ENCODE measurements around the gene NAA40. TPM values are rescaled to one million over a fixed set of nuclear protein-coding genes. Genes with fewer than 3 reads are reported as not detected.

Gene NAA40
- total and polyA plus RNA-seq, 5 donors, result 20.1 to 47.6 (median 29.1) TPM

GRCh38 chr11:63905179-63905578 is 33.6 kb upstream of the NAA40 start:
- H3K4me1 ChIP-seq (ENCODE audit: control insufficient read depth, insufficient read depth, low read length), result no peaks in the 10 kb centered on the region
- no peak overlapping the region for H3K4me3 ChIP-seq (ENCODE audit: low read length)
- H3K27me3 ChIP-seq (ENCODE audit: control insufficient read depth, insufficient read depth), result no peaks in the 10 kb centered on the region
- 80% methylated on average over 6 of the region's 6 CpGs for WGBS
- no peaks in the 10 kb centered on the region for H3K9me3 ChIP-seq (ENCODE audit: control insufficient read depth, low read length)
- DNase-seq (no peak), ATAC-seq (no peak)
- H3K27ac ChIP-seq (ENCODE audit: low read length), result no peak overlapping the region
- intact Hi-C loops (cut with DNase I), result no loop called here

GRCh38 chr11:63906087-63906486 is 32.7 kb upstream of the NAA40 start:
- H3K4me3 ChIP-seq (ENCODE audit: low read length), result no peak overlapping the region
- no peak for ATAC-seq
- no peak for DNase-seq
- H3K9me3 ChIP-seq (ENCODE audit: control insufficient read depth, low read length), result no peaks in the 10 kb centered on the region
- WGBS, result 92% methylated on average over 4 of the region's 4 CpGs
- no peaks in the 10 kb centered on the region for H3K27me3 ChIP-seq (ENCODE audit: control insufficient read depth, insufficient read depth)
- no peak overlapping the region for H3K27ac ChIP-seq (ENCODE audit: low read length)
- intact Hi-C loops (cut with DNase I), result no loop called here
- no peaks in the 10 kb centered on the region for H3K4me1 ChIP-seq (ENCODE audit: control insufficient read depth, insufficient read depth, low read length)

DNA sequence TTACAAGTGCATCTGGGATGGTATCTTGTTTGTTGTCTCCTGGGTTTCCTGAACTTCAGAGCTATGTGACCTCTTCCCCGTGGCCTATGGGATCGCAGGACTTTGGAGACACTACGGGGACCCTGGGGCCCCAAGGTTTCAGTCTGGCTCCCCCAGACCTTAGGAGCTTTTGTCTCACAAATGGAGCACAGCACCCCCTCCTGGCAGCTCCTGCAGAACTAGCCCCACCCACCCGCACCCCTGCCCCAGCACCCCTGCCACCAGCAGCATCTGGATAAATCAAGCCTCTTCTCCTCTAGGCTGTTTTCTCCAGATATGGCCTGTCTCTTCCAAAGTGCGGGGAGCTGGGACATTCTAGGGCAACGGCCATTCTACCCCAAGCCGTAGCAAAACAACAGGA is 32.2 kb upstream of the NAA40 start:
- ATAC-seq (no peak), DNase-seq (no peak)
- Histone ChIP-seq H3K27ac (ENCODE audit: low read length) (no peak overlapping the region), H3K4me3 (ENCODE audit: low read length) (no peak overlapping the region), H3K27me3 (ENCODE audit: control insufficient read depth, insufficient read depth) (no peaks in the 10 kb centered on the region), H3K4me1 (ENCODE audit: control insufficient read depth, insufficient read depth, low read length) (no peaks in the 10 kb centered on the region), H3K9me3 (ENCODE audit: control insufficient read depth, low read length) (no peaks in the 10 kb centered on the region)
- WGBS, result 87% methylated on average over 7 of the region's 7 CpGs
- intact Hi-C loops (cut with DNase I), result no loop called here

GRCh38 chr11:63907063-63907462 is 31.7 kb upstream of the NAA40 start:
- no peak for DNase-seq
- no peak for ATAC-seq
- Histone ChIP-seq H3K4me1 (ENCODE audit: control insufficient read depth, insufficient read depth, low read length) (no peaks in the 10 kb centered on the region), H3K27me3 (ENCODE audit: control insufficient read depth, insufficient read depth) (no peaks in the 10 kb centered on the region), H3K9me3 (ENCODE audit: control insufficient read depth, low read length) (no peaks in the 10 kb centered on the region), H3K27ac (ENCODE audit: low read length) (no peak overlapping the region), H3K4me3 (ENCODE audit: low read length) (no peak overlapping the region)
- 59% methylated on average over 6 of the region's 6 CpGs for WGBS
- intact Hi-C loops (cut with DNase I), result no loop called here

DNA sequence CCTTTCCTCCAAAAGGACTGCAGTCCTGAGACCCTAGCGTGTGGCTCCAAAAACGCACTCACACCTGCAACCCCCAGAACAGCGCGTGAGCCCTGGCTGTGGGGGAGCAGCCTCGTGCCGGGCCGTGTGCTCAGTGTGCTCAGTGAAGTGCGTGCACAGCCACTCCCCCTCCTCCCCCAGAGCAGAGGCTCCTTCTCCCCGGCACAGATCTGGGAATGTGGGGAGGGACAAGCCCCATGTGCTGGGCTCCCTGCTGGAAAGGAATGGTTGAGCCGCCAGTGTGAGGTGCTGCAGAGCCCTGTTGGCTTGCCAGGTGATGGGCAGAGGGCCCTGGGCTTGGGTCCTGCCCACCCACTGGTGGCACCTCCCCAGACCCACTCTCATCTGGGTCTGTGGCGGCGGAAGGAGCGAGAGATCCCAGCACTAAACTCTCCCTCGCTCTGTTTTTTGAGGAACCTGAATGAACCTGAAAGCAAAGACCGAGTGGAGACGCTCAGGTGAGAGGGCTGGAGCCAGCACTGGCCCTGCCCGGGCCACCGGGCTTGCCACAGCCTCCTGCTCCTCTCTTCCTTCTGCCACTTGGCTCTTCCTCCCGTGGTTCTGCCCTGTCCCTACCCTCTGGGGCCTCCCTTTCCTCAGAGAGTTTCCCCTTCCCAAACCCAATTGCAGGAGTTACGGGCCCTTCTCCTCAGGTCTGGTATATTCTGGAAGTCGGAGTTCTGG is 30.8 kb upstream of the NAA40 start:
- Histone ChIP-seq H3K27me3 (ENCODE audit: control insufficient read depth, insufficient read depth) (no peaks in the 10 kb centered on the region), H3K9me3 (ENCODE audit: control insufficient read depth, low read length) (no peaks in the 10 kb centered on the region), H3K4me3 (ENCODE audit: low read length) (no peak overlapping the region), H3K4me1 (ENCODE audit: control insufficient read depth, insufficient read depth, low read length) (no peaks in the 10 kb centered on the region), H3K27ac (ENCODE audit: low read length) (no peak overlapping the region)
- WGBS, result 78% methylated on average over 21 of the region's 21 CpGs
- no peak for ATAC-seq
- intact Hi-C loops (cut with DNase I), result no loop called here
- no peak for DNase-seq

- ATAC-seq, result peak; percentile 33 to 61
- no peaks in the 10 kb centered on the region for H3K9me3 ChIP-seq (ENCODE audit: control insufficient read depth, low read length)
- peak; percentile 58 to 88 (median 87) for DNase-seq
- intact Hi-C loops (cut with DNase I), result no loop called here
- no peaks in the 10 kb centered on the region for H3K27me3 ChIP-seq (ENCODE audit: control insufficient read depth, insufficient read depth)
- no peak overlapping the region for H3K4me3 ChIP-seq (ENCODE audit: low read length)
- WGBS, result 80% methylated on average over 46 of the region's 46 CpGs
- no peaks in the 10 kb centered on the region for H3K4me1 ChIP-seq (ENCODE audit: control insufficient read depth, insufficient read depth, low read length)
- H3K27ac ChIP-seq (ENCODE audit: low read length), result no peak overlapping the region
These were observed 30.0 kb upstream of the NAA40 start for GRCh38 chr11:63908631-63909401.

DNA sequence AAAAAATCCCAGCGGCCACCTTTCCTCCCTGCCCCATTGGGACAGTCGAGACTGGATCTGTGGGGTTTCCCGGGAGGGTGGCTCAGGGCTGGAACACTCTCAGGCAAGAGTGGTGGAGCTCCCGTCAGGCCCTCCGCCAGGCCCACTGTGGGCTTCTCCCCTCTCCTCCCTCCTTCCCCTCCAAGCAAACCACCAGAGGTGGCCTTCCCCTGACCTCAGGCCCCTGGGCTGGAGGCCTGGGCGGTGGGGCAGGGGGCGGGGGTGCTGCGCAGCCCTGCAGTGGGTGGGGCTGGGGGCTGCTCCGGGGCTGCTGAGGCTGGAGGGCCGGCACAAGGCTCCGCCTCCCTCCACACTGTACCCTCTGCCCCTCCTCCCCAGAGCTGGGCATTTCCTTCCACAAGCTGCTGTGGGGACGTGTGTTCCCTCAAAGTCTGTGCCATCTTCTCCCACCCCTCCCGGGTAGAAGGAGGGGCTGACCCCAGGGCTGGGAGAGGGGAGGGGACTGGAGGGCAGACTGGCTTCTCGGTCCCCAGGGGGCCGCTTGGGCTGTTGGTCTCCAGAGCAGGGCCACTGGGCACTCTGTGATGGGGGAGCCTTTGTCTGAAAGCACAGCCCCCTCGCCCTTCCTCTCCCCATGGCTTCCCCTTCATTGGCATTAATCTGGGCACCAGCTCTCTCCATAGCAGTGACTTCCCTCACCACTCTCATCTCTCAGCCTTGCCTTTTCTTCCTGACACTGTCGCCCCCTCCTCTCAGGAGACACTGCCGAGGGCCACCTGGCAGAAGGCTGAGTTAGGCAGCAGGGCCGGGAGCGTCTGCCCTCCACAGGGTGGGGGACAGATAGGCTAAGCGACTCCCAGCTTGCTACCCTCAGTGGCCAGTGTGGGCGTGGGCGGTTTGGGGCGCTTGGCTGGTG is 29.0 kb upstream of the NAA40 start:
- Histone ChIP-seq H3K27ac (ENCODE audit: low read length) (no peak overlapping the region), H3K4me3 (ENCODE audit: low read length) (no peak overlapping the region), H3K9me3 (ENCODE audit: control insufficient read depth, low read length) (no peaks in the 10 kb centered on the region), H3K4me1 (ENCODE audit: control insufficient read depth, insufficient read depth, low read length) (no peaks in the 10 kb centered on the region), H3K27me3 (ENCODE audit: control insufficient read depth, insufficient read depth) (no peaks in the 10 kb centered on the region)
- ATAC-seq (peak; percentile 2 to 6), DNase-seq (no peak)
- 60% methylated on average over 24 of the region's 24 CpGs for WGBS
- intact Hi-C loops (cut with DNase I), result no loop called here

GRCh38 chr11:63910675-63911074 is 28.1 kb upstream of the NAA40 start:
- intact Hi-C loops (cut with DNase I), result no loop called here
- Histone ChIP-seq H3K4me1 (ENCODE audit: control insufficient read depth, insufficient read depth, low read length) (no peaks in the 10 kb centered on the region), H3K27ac (ENCODE audit: low read length) (no peak overlapping the region), H3K4me3 (ENCODE audit: low read length) (no peak overlapping the region), H3K27me3 (ENCODE audit: control insufficient read depth, insufficient read depth) (no peaks in the 10 kb centered on the region), H3K9me3 (ENCODE audit: control insufficient read depth, low read length) (no peaks in the 10 kb centered on the region)
- 69% methylated on average over 9 of the region's 9 CpGs for WGBS
- ATAC-seq (no peak), DNase-seq (peak in 1 of 3 donors; percentile 62)

- no peak for ATAC-seq
- Histone ChIP-seq H3K4me1 (ENCODE audit: control insufficient read depth, insufficient read depth, low read length) (peaks cover 1% of the 10 kb centered on the region), H3K27ac (ENCODE audit: low read length) (no peak overlapping the region), H3K4me3 (ENCODE audit: low read length) (no peak overlapping the region), H3K9me3 (ENCODE audit: control insufficient read depth, low read length) (no peaks in the 10 kb centered on the region), H3K27me3 (ENCODE audit: control insufficient read depth, insufficient read depth) (no peaks in the 10 kb centered on the region)
- peak in 1 of 3 donors; percentile 60 for DNase-seq
- WGBS, result 67% methylated on average over 8 of the region's 8 CpGs
- intact Hi-C loops (cut with DNase I), result no loop called here
These were observed 27.4 kb upstream of the NAA40 start for GRCh38 chr11:63911440-63911839.

DNA sequence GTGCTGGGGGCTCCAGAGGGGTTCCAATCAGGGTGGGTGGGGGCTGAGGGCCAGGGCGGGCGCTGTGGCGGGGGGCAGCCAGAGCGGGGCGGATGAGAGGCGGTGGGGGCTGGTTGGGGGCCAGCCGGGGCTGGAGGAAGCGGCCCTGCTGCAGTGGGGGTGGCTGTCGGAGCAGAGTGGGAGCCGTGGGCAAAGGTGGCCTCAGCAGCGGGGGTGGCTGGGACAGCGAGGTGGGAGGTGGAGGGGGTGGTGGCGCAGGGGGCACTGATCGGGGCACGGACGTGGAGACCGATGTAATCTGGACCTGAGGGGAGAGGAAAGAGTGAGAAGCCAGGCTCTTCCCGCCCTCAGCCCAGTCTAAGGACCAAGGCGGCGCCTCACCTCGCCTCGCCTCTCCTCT is 26.9 kb upstream of the NAA40 start:
- 89% methylated on average over 22 of the region's 22 CpGs for WGBS
- DNase-seq (peak in 1 of 3 donors; percentile 66), ATAC-seq (no peak)
- Histone ChIP-seq H3K9me3 (ENCODE audit: control insufficient read depth, low read length) (no peaks in the 10 kb centered on the region), H3K4me3 (ENCODE audit: low read length) (no peak overlapping the region), H3K27me3 (ENCODE audit: control insufficient read depth, insufficient read depth) (no peaks in the 10 kb centered on the region), H3K4me1 (ENCODE audit: control insufficient read depth, insufficient read depth, low read length) (peaks cover 3% of the 10 kb centered on the region), H3K27ac (ENCODE audit: low read length) (no peak overlapping the region)
- intact Hi-C loops (cut with DNase I), result no loop called here

GRCh38 chr11:63912678-63913077 is 26.1 kb upstream of the NAA40 start:
- DNase-seq, result no peak
- ATAC-seq, result no peak
- Histone ChIP-seq H3K9me3 (ENCODE audit: control insufficient read depth, low read length) (no peaks in the 10 kb centered on the region), H3K4me1 (ENCODE audit: control insufficient read depth, insufficient read depth, low read length) (peaks cover 5% of the 10 kb centered on the region), H3K4me3 (ENCODE audit: low read length) (no peak overlapping the region), H3K27ac (ENCODE audit: low read length) (no peak overlapping the region), H3K27me3 (ENCODE audit: control insufficient read depth, insufficient read depth) (no peaks in the 10 kb centered on the region)
- intact Hi-C loops (cut with DNase I), result no loop called here
- WGBS, result 89% methylated on average over 7 of the region's 7 CpGs

All from right cardiac atrium (tissue), 5 donors.